ENCODE measurements around the gene NOP14.
"Not testable (repeated sequence)": the region's sequence is repeated elsewhere in the genome, so short reads cannot be mapped to it uniquely, and the experiment has no call there.

The NOP14 gene

DNA sequence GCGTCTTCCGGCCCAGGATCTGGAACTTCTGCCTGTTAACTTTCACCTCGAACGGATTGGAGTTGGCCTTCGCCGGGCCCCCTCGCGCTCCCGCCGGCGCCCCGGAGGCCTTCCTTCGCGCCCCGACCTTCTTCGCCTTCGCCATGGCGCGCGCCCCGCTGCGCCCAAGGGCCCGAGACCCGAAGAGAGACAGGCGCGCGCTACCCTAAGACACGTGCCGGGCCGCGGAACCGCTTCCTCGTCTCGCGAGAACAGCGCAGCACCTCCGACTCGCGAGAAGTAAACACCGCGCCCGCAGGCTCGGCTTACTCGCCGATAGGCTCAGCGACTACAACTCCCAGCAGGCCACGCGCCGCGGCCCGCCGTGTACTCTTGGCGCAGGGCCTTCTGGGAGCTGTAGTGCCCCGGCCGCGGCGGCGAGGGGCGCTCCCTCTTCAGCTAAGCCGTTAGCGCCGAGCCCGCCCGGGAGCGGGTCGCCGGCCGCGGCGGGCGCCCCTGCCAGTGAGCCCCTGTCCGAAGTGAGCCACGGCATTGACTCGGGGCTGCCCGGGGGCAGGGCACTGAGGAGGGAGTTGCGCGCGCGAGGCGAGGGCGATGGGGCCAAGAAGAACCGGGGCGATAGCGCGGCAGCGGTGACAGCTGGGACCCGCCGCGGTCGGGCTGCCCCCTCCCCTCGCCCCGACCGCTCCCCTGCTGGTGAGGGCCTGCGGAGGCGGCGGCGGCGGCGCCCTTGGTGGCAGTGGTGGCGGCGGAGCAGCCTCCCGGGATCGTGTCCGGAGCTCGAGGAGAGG is at the start of gene NOP14, which contains the start of gene GRK4:
Gene NOP14, minus strand, starts transcription at position 232 of the 791 bp plus-strand sequence. Its CDS starts 87 bp downstream, at position 145.
Gene GRK4, plus strand, starts transcription at position 397 of the 791 bp plus-strand sequence. CDS start 500 bp downstream, outside the sequence.
- DNase-seq = peak; percentile 99

DNA sequence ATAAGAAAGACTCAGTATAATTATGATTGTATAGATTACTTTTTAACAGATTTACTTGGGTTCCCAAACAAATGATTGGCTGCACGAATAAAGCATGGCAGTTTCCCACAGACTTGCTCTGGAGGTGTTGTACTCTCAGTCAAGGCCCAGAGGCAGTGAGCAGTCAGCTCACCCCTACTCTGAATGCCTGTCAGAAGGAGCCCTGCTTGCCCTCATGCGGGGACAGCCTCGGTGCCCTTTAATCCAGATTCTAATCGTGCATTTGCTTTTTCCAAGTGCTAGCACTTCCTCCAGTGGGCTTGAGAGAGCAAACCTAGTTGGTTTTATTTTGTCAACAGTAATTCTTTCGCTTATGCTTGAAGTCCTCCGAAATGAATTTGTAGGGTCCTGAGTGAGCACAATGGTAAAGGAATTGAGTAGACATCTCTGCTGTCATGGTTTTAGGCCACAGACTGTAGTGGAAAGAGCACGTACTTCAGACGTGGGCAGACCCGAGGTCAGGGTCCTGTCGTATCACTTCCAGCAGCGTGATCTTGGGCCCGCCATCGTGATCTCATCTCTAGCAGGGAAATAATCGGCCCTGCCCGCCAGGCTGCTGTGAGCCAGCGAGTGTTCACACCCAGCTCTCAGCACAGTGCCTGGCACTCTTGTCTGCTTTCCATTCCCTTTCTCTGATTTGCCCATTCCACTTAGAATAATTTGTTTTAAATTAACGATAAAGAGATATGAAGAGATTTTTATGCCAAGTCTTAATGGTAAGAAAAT is 48.4 kb upstream of the NOP14 start:
- DNase-seq = no peak

DNA sequence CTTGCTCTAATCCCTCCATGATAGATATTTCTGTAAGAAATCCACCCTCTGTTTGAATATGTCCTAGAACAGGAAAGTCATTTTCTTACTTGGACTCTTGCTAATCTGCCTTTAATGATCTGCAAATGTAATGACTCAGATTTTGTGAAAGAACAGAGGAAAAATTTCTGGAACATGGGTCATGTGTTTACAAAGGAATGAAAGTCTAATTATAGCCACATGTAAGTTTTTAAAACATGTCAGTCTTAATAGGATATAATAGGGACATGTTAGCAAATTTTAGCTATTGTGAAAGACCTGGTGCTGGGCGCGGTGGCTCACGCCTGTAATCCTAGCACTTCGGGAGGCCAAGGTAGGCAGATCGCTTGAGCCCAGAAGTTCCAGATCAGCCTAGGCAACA is 47.8 kb upstream of the NOP14 start:
- no peak for DNase-seq

DNA sequence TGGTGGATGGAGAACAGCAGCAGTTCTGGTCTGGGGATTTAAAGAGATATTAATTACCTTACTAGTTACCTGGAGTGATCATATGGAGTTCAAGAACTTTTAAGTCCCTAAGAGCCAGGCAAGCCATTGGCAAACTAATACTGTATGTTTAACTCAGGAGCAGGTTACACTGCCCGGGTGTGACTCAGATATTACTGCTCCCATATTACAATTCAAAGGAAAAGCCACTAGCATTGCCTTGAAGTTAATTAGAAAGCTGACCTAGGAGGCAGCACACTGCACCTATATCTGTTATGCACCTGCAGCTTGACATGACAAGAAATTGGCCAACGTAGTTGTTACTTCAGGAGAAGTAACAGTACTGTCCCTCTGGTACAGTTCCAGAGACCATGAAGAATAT is 47.4 kb upstream of the NOP14 start:
- DNase-seq = no peak

DNA sequence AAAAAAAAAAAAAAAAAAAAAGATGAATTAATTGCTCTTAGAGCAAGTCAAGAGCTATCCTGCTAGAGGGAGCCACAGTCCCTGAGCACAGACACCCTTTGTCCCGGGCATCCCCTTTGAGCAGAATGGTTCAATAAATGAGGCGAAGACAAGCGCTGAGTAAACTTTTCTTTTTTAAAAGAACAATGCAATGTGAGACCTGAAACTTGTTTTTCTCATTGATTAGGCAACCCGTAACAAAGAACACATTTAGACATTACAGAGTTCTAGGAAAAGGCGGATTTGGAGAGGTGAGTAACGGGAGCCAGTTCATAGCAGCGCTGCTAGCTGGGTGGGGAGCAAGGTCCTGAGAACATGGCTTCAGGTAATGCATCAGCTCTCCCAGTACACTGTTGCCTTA is 46.2 kb upstream of the NOP14 start:
- peak; percentile 42 for DNase-seq

DNA sequence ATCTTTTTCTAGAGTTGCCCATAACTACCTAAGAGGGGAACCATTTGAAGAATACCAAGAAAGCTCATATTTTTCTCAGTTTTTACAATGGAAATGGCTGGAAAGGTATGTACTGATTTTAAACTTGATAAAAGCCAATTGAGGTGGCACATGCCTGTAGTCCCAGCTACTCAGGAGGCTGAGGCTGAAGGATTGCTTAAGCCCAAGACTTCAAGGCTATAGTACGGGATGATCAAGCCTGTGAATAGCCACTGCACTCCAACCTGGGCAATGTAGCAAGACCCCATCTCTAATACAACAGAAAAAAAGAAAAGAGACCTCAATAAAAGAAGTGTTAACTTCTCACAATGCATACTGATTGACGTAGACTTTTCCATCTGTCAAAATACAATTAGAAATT is 44.5 kb upstream of the NOP14 start:
- no peak for DNase-seq

DNA sequence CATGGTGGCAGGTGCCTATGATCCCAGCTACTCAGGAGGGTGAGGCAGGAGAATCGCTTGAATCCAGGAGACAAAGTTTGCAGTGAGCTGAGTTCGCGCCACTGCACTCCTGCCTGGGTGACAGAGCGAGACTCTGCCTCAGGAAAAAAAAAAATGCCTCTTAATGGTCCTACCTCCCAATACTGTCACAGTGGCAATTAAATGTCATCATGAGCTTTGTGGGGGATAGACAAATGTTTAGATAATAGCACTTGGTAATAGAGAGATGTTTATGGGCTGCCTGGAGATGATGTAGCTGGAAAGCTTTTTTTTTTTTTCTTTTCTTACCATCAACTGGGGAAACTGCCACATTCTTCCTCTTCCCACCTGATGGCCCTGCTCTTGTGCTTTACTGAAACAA is 33.2 kb upstream of the NOP14 start:
- no peak for DNase-seq

DNA sequence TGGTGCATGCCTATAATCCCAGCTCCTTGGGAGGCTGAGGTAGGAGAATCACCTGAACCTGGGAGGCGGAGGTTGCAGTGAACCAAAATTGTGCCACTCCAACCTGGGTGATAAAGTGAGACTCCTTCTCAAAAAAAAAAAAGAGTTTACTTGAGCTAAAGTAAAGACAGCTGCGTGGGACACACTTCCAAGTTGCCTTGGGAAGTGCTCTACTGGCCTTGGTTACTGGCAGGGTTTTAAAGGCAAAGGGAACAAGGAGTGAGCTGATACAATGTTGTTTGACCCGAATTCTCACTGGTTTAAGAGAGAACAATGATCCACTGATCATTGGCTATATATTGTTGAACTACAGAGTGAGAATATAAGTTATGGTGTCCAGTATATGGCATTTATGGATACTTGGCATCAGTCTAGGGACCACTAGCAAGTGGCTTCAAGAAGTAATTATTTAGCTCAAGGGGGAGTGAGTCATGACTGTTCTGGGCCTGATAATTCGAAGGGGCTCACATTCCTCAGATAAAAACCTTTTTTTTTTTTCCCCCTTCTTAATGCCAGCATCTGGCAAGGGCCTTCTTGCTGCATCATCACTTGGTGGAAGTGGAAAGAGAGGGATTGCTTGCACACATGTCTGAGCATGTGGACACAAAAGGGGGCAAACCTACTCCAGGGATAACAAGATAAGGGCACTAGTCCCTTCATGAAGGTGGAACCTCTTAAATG is 32.5 kb upstream of the NOP14 start:
- DNase-seq = peak; percentile 45

DNA sequence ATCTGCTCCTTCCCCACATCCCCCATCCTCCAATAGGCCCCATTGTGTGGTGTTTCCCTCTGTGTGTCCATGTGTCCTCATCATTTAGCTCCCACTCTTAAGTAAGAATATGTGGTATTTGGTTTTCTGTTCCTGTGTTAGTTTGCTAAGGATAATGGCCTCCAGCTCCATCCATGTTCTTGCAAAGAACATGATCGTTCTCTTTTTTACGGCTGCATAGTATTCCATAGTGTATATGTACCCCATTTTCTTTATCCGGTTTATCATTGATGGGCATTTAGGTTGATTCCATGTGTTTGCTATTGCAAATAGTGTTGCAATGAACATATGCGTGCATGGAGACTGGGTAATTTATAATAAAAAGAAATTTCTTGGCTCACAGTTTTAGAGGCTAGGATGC is 31.7 kb upstream of the NOP14 start:
- no peak for DNase-seq

DNA sequence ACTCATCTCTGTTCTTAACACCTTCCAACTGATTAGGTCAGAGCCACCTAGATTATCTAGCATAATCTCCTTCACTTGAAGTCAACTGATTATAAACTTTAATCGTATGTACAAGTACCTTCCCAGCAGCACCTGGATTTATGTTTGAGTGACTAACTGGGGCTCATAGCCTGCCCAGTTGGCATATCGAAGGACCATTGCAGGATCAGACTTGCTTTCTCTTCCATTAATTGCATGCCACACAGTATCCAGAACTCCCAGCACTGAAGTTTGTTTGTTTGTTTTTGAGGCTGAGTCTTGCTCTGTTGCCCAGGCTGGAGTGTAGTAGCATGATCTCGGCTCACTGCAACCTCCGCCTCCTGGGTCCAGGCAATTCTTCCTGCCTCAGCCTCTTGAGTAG is 28.0 kb upstream of the NOP14 start:
- no peak for DNase-seq

DNA sequence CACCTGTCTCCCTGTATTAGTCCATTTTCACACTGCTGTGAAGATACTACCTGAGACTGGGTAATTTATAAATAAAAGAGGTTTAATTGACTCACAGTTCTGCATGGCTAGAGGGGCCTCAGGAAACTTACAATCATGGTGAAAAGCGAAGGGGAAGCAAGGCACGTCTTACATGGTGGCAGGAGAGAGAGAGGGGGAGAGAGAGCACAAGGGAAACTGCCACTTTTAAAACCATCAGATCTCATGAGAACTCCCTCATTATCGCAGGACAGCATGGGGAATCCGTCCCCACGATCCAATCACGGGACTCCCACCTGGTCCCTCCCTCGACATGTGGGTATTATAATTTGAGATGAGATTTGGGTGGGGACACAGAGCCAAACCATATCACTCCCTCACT is 20.5 kb upstream of the NOP14 start:
- not testable (repeated sequence) for DNase-seq

DNA sequence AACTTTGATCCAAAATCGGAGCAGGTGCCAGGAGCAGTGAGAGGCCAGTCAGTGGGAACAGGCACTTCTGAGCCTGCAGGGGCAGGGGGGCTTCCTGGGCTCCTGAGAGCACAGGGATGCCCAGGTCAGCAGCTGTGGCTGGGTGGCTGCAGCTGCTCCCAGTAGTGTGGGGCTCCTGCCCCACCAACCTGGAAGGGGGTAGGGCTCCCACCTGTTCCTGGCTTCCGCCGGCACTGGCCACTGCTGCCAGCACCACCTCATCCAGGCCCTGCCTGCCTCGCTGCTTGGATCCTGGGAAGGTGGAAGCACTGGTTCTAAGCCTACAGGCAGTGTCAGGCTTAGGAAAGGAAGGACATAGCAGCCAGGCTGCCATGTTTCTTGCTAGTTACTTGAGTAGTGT is 18.8 kb upstream of the NOP14 start:
- no peak for DNase-seq

DNA sequence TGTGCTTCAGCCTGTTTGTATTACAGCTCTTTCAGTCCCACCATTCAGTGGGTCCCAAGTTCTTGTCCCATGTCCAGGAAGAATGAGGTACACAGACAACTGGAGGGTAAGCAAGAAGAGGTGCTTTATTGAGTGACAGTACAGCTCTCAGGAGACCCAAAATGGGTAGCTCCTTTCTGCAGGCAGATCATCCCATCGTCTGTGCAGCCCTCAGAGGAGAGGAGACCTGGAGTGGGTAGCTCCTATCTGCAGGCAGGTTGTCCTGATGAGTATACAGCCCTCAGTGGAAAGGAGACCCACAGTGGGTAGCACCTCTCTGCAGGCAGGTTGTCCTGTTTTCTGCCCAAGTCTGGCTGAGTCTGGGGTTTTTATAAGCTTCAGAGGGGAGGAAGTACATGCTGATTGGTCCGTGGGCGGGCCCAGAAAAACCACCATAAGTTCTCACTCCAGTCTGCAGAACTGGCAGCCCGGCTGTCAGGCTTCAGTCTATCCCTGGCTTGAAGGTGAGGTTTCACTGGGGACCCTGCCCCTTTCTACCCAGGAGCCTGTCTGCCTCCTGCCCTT is 18.1 kb upstream of the NOP14 start:
- no peak for DNase-seq

DNA sequence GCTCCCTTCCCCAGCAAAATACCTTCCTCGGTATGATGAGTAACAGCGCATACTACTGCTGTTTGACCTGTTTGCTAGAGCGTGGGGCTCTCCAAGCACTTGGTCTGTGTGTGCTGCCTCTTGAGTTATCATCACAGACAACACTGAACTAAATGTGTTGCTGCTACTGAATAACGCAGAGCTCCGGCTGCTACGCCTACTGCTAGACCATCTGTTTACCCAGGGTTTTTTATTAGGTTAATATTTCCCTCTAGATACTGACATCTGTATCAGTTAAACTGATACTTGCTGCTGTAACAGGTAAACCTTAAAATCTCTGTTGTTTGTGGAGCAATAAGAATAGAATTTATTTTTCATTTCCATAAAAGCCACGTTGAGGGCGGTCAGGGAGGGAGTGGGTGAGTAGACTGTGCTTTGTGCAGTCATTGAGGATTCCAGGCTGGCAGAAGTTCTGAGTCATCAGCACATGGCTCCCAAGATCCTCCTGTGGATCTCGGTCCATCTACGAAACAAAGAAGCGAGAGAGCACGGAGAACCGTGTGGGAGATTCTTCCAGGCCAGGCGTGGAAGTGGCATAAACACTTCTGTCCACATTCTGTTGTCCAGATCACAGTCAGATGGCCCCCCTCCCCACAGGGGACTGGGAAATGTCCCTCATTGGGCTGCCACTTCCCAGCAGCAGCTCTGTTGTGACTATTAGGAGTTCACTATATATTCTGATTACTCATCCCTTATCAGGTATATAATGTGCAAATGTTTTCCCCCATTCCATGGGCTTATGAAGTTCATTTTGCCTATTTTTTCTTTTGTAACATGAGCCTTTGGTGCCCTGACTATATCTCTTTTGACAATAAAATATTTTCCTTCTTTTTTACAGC is 14.2 kb upstream of the NOP14 start:
- no peak for DNase-seq

DNA sequence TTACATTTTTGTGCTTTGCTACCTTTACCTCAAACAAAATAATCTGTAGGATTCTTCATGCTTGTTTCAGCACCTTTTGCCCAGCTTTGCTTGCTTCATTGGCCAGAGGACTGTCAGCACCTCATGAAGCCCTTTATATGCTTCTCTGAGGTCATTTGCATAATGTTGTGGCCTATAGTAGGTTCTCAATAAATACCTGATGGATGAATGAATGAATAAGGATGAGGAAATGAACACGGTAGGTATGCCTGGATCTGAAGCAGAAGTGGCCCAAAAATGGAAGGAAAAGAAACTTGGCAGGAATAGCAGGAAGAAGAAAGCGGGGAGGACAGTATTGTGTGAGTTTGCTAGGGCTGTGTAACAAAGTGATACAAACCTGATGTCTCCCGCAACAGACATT is 8.1 kb upstream of the NOP14 start:
- no peak for DNase-seq

DNA sequence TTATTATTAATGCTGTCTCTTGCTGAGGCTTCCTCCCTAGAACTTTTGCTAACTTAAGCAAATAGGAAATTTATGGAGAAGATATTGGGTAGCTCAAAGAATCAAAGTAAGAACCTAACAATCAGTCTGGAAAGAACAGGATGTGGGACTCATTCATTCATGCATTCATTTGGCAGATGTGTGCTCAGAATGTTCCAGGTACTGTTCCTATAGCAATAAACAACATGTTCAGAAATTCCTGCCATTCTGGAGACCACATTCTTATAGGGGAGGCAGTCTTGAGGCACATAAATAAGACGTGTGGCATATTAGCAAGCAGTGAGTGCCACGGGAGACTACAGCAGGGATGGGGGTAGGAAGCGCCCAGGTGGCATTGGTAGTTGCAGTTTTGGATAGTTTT is 5.2 kb upstream of the NOP14 start:
- DNase-seq = no peak

DNA sequence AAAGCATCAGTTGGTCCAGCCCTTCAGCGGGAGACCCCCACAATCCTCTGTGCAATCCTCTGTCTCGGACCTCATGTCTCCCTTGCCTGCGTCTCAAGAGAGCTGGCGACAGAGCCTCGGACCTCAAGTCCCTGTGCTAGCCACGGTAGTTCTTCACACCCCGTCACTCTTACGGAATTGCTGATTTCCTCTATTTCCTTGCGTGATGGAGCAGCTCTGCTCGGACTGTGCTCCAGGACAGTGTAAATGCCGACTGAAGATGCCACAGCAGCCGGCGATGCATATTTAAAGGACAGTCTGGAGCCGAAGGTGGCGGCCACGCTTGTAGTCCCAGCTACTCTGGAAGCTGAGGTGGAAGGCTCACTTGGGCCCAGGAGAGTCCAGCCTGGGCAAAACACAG is 2.1 kb upstream of the NOP14 start:
- no peak for DNase-seq

DNA sequence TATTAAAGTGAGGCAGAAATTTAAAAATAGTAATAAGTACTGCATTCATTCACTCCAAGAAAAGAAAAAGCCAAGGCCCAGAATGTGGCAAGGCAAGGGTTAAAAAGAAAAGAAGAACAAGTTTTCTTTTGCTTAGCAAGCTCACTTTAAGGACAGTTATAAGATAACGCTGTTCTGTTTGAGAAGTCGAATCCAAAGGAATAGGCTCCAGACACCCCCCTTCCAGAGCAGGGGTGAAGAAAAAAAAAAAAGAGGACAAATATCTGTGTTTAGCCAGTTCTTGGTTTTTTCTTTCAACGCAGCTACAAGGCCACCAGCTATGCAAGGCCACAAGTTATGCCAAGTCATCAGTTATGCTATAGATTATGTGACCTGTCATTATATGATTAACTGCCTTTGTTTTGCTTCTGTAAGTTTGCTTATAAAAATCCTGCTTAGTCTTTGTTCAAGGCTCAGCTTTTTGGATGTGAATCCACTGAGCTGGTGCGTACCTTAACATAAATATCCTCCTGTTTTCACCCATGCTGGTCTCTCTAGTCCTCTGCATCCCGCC is 1.6 kb upstream of the NOP14 start:
- DNase-seq = peak; percentile 46

DNA sequence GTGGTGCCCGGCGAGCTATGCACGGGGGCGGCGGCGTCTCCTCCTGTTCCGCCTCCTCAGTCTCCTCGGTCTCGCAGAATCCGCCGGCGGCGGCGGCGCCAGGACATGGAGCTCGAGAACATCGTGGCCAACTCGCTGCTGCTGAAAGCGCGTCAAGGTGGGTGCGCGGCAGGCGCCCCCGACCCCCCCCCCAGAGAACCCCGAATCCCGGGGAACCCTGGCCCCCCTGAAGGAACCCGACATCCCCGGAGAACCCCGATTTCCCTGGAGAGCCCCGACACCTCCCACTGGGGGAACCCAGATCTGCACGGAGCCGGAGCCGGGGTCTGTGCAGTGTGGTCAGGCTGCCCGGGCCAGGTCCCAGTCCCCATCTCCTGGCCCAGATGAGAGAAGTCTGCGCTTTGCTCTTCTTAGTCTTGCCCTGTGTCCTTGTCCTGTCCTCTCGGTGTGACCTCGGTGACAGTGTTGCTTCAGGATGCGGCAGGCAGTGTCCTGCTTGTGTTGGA is 813 bp upstream of the NOP14 start:
- DNase-seq = peak; percentile 32

DNA sequence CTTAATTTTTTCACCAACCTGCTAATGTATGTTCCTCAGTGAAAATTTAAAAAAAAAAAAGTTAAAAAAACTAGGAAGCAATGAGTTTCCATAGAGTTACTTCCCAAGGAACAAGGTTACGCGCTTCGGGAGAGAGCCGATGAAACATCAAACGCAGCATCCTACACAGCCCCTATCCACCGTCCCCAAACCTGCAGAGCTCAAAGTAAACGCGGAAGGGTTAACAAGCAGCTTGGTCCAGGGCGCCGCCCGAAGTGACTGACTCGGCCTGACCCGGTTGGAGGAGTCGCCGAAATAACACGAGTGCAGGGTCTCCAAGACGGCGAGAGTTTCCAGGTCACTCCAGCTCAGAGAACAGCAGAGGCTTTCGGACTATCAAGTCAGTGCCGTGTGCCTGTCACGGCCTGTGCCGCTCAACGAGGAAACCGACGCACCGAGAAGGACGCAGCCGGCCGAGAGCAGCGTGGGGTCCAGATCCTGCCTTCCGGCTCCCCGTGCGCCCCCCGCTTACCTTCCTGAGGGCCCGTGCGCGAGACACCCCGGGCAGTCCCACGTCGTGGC is 512 bp downstream of the NOP14 start:
- DNase-seq = peak; percentile 74

DNA sequence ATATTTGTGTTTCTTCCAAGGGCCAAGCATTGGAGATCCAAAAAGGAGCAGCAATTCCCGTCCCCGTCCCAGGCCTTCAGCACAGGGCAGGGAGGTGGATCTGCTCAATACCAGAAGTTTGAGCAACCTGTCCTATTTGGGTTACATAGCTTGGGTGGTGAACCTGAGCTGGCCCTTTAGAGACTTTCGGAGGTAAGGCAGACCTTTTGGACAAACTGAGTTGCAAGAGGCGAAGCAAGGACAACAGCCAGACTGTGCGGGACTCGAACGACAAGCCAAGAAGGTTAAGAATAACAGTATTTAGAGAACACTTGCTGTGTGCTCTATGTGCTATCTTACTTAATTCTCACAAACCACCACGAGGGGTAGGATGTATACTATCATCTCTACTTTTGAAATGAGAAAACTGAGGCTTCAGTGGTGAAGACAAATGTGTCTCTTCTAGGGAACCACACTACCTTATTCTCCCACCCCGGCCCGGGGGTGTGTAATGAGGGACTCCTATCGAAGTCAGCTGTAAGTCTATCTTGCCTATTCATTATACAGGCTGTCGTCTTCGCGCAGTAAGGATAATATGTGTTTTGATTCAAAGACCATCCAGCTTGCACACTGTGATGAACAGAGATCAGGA is 1.3 kb downstream of the NOP14 start:
- DNase-seq = peak; percentile 69
